Muscle layer of colon (tissue), 2 donors: Measurements from ENCODE around the gene RHBDF2.
"Not testable (repeated sequence)": the region's sequence is repeated elsewhere in the genome, so short reads cannot be mapped to it uniquely, and the experiment has no call there.

Experiments
- H3K27ac ChIP-seq: one replicate; pipeline ENCODE4 v1.7.0; 2013; ENCODE audit warnings: low read depth, mild to moderate bottlenecking, low read length, moderate library complexity
- H3K27me3 ChIP-seq, 2 donors: one replicate each; pipeline ENCODE4 v1.7.0; 2013; ENCODE audit warnings: low read length in 2 of 2, mild to moderate bottlenecking in 2 of 2; ENCODE audit not compliant: insufficient read depth in 2 of 2, control insufficient read depth in 1 of 2
- H3K36me3 ChIP-seq: one replicate; pipeline ENCODE4 v1.7.0; 2013; ENCODE audit warnings: mild to moderate bottlenecking, low read length; ENCODE audit not compliant: insufficient read depth
- H3K4me1 ChIP-seq: one replicate; pipeline ENCODE4 v1.7.0; 2013; ENCODE audit warnings: mild to moderate bottlenecking, low read length; ENCODE audit not compliant: insufficient read depth
- H3K4me3 ChIP-seq, 2 donors: one replicate each; pipeline ENCODE4 v1.7.0; 2013; ENCODE audit warnings: low read length in 2 of 2, low read depth in 1 of 2, mild to moderate bottlenecking in 1 of 2, moderate library complexity in 1 of 2
- H3K9ac ChIP-seq: one replicate; pipeline ENCODE4 v1.7.0; 2013; ENCODE audit warnings: low read length
- H3K9me3 ChIP-seq: one replicate; pipeline ENCODE4 v1.7.0; 2013; ENCODE audit warnings: mild to moderate bottlenecking, low read length
- donor health status: abdominal sarcoma.
- donor health status: Adenocarcinoma of cecum.

Gene RHBDF2

GRCh38 chr17:76528528-76529223 is 27.5 kb upstream of the RHBDF2 start:
- H3K27ac ChIP-seq, result peak overlapping the region; percentile 63
- H3K4me1 ChIP-seq, result peaks cover 39% of the 10 kb centered on the region
- no peaks in the 10 kb centered on the region for H3K36me3 ChIP-seq
- no peak overlapping the region for H3K4me3 ChIP-seq
- H3K27me3 ChIP-seq, result peaks cover 0 to 5% of the 10 kb centered on the region in 2 donors
- no peak overlapping the region for H3K9ac ChIP-seq
- H3K9me3 ChIP-seq, result no peaks in the 10 kb centered on the region

GRCh38 chr17:76528156-76528527 is 26.9 kb upstream of the RHBDF2 start:
- Histone ChIP-seq H3K36me3 (no peaks in the 10 kb centered on the region), H3K27me3 (peaks cover 0 to 10% of the 10 kb centered on the region in 2 donors), H3K4me3 (no peak overlapping the region), H3K9me3 (no peaks in the 10 kb centered on the region), H3K4me1 (peaks cover 43% of the 10 kb centered on the region), H3K27ac (peak overlapping the region; percentile 14), H3K9ac (no peak overlapping the region)

GRCh38 chr17:76527430-76528111 is 26.3 kb upstream of the RHBDF2 start:
- H3K4me1 ChIP-seq, result peaks cover 47% of the 10 kb centered on the region
- peak overlapping the region; percentile 24 for H3K27ac ChIP-seq
- H3K9ac ChIP-seq, result no peak overlapping the region
- H3K4me3 ChIP-seq, result no peak overlapping the region
- no peaks in the 10 kb centered on the region for H3K36me3 ChIP-seq
- peaks cover 0 to 16% of the 10 kb centered on the region in 2 donors for H3K27me3 ChIP-seq
- H3K9me3 ChIP-seq, result no peaks in the 10 kb centered on the region

GRCh38 chr17:76527016-76527415 is 25.8 kb upstream of the RHBDF2 start:
- Histone ChIP-seq H3K27me3 (peaks cover 0 to 17% of the 10 kb centered on the region in 2 donors), H3K27ac (peak overlapping the region; percentile 24), H3K4me1 (peaks cover 47% of the 10 kb centered on the region)
- not testable (repeated sequence) for H3K36me3 ChIP-seq, H3K4me3 ChIP-seq, H3K9ac ChIP-seq, H3K9me3 ChIP-seq

GRCh38 chr17:76525513-76525833 is 24.2 kb upstream of the RHBDF2 start:
- H3K4me1 ChIP-seq, result peaks cover 41% of the 10 kb centered on the region
- H3K27me3 ChIP-seq, result peaks cover 0 to 17% of the 10 kb centered on the region in 2 donors
- H3K4me3 ChIP-seq, H3K9ac ChIP-seq, H3K27ac ChIP-seq, H3K9me3 ChIP-seq, H3K36me3 ChIP-seq: not testable (repeated sequence)

- Histone ChIP-seq H3K4me1 (peaks cover 37% of the 10 kb centered on the region), H3K27ac (no peak overlapping the region), H3K36me3 (no peaks in the 10 kb centered on the region), H3K4me3 (no peak overlapping the region), H3K27me3 (peaks cover 0 to 17% of the 10 kb centered on the region in 2 donors), H3K9ac (no peak overlapping the region), H3K9me3 (no peaks in the 10 kb centered on the region)
Measured at GRCh38 chr17:76524598-76525512, 23.6 kb upstream of the RHBDF2 start.

GRCh38 chr17:76523084-76524037 is 22.1 kb upstream of the RHBDF2 start:
- Histone ChIP-seq H3K27ac (no peak overlapping the region), H3K4me3 (peak overlapping the region in 1 of 2 donors; percentile 24), H3K36me3 (no peaks in the 10 kb centered on the region), H3K4me1 (peaks cover 24% of the 10 kb centered on the region), H3K27me3 (peaks cover 0 to 15% of the 10 kb centered on the region in 2 donors), H3K9ac (no peak overlapping the region), H3K9me3 (no peaks in the 10 kb centered on the region)

- peaks cover 16% of the 10 kb centered on the region for H3K4me1 ChIP-seq
- not testable (repeated sequence) for H3K36me3 ChIP-seq, H3K9ac ChIP-seq, H3K9me3 ChIP-seq, H3K27ac ChIP-seq, H3K4me3 ChIP-seq
- H3K27me3 ChIP-seq, result peaks cover 0 to 13% of the 10 kb centered on the region in 2 donors
Measured at GRCh38 chr17:76521683-76522082, 20.5 kb upstream of the RHBDF2 start.

- Histone ChIP-seq H3K27me3 (peaks cover 0 to 13% of the 10 kb centered on the region in 2 donors), H3K4me1 (peaks cover 16% of the 10 kb centered on the region), H3K4me3 (no peak overlapping the region)
Measured at GRCh38 chr17:76521262-76521661, 20.0 kb upstream of the RHBDF2 start.

GRCh38 chr17:76519048-76519966 is 18.1 kb upstream of the RHBDF2 start:
- Histone ChIP-seq H3K9me3 (no peaks in the 10 kb centered on the region), H3K4me1 (peaks cover 8% of the 10 kb centered on the region), H3K9ac (no peak overlapping the region), H3K36me3 (no peaks in the 10 kb centered on the region), H3K27ac (no peak overlapping the region), H3K4me3 (no peak overlapping the region), H3K27me3 (peaks cover 0 to 13% of the 10 kb centered on the region in 2 donors)

More at GRCh38 chr17:76521262-76521661, 20.0 kb upstream of the RHBDF2 start:
- no peaks in the 10 kb centered on the region for H3K9me3 ChIP-seq
- H3K9ac ChIP-seq, result no peak overlapping the region
- H3K27ac ChIP-seq, result no peak overlapping the region
- H3K36me3 ChIP-seq, result no peaks in the 10 kb centered on the region
